ENCODE results near the gene IFIH1. TPM values are rescaled to one million over a fixed set of nuclear protein-coding genes. Genes with fewer than 3 reads are reported as not detected.

The IFIH1 gene
- total RNA-seq, 1 donor from 2014 or later, result 38.1 TPM

- DNase-seq (peak; percentile 70), ATAC-seq (peak; percentile 54)
- H3K4me1 ChIP-seq, result peaks cover 40% of the 10 kb centered on the region
- intact Hi-C loops (cut with DNase I), result no loop called here
- peak overlapping the region; percentile 97 for H3K27ac ChIP-seq
- H3K4me3 ChIP-seq, result peak overlapping the region; percentile 80
- H3K27me3 ChIP-seq, result no peaks in the 10 kb centered on the region
- no peaks in the 10 kb centered on the region for H3K36me3 ChIP-seq
- no peaks in the 10 kb centered on the region for H3K9me3 ChIP-seq
- no peak for TF ChIP-seq CTCF (IDR thresholded peaks at IDR 0.05)
Observed at GRCh38 chr2:162317861-162318327, 590 bp downstream of the IFIH1 start.

GRCh38 chr2:162317058-162317742, 1.3 kb downstream of the IFIH1 start:
- DNase-seq, result no peak
- Histone ChIP-seq H3K27ac (peak overlapping the region; percentile 97), H3K27me3 (no peaks in the 10 kb centered on the region), H3K4me1 (peaks cover 40% of the 10 kb centered on the region), H3K4me3 (peak overlapping the region; percentile 80), H3K9me3 (no peaks in the 10 kb centered on the region), H3K36me3 (no peaks in the 10 kb centered on the region)
- intact Hi-C loops (cut with DNase I), result no loop called here
- no peak for TF ChIP-seq CTCF (IDR thresholded peaks at IDR 0.05)
- no peak for ATAC-seq

GRCh38 chr2:162316590-162316989, 1.9 kb downstream of the IFIH1 start:
- DNase-seq, result no peak
- Histone ChIP-seq H3K27ac (no peak overlapping the region), H3K36me3 (no peaks in the 10 kb centered on the region), H3K27me3 (no peaks in the 10 kb centered on the region), H3K4me3 (peak overlapping the region; percentile 80), H3K4me1 (peaks cover 40% of the 10 kb centered on the region), H3K9me3 (no peaks in the 10 kb centered on the region)
- intact Hi-C loops (cut with DNase I), result no loop called here
- TF ChIP-seq CTCF (IDR thresholded peaks at IDR 0.05), result no peak
- ATAC-seq, result no peak

- intact Hi-C loops (cut with DNase I), result no loop called here
- ATAC-seq (no peak), DNase-seq (no peak)
- H3K36me3 ChIP-seq, result no peaks in the 10 kb centered on the region
- peak overlapping the region; percentile 80 for H3K4me3 ChIP-seq
- no peaks in the 10 kb centered on the region for H3K9me3 ChIP-seq
- no peak for TF ChIP-seq CTCF (IDR thresholded peaks at IDR 0.05)
- H3K27ac ChIP-seq, result no peak overlapping the region
- H3K4me1 ChIP-seq, result peaks cover 40% of the 10 kb centered on the region
- H3K27me3 ChIP-seq, result no peaks in the 10 kb centered on the region
Observed at GRCh38 chr2:162315938-162316337, 2.5 kb downstream of the IFIH1 start.

- Histone ChIP-seq H3K27me3 (no peaks in the 10 kb centered on the region), H3K9me3 (no peaks in the 10 kb centered on the region), H3K4me1 (peaks cover 25% of the 10 kb centered on the region), H3K4me3 (no peak overlapping the region), H3K36me3 (peaks cover 15% of the 10 kb centered on the region), H3K27ac (no peak overlapping the region)
- DNase-seq (no peak), ATAC-seq (no peak)
- intact Hi-C loops (cut with DNase I), result no loop called here
- no peak for TF ChIP-seq CTCF (IDR thresholded peaks at IDR 0.05)
Observed at GRCh38 chr2:162312853-162313252, 5.6 kb downstream of the IFIH1 start.
